Upper lobe of right lung (tissue), 1 donor: ENCODE measurements around the gene IL21. TPM values are rescaled to one million over a fixed set of nuclear protein-coding genes. Genes with fewer than 3 reads are reported as not detected.

Source experiments
- ATAC-seq: fragments of 200-7000 bp; cut with Tn5 transposase; one replicate; pipeline ENCODE4 v1.9.1; 2020; ENCODE audit warnings: mild to moderate bottlenecking, moderate library complexity
- DNase-seq: peaks from one replicate; pipeline ENCODE4 v3.0.0-alpha.2; 2020
- H3K27ac ChIP-seq: fragments of 200-600 bp; one replicate; pipeline ENCODE4 v1.8.0; 2022
- H3K27me3 ChIP-seq: fragments of 200-600 bp; one replicate; pipeline ENCODE4 v1.8.0; 2022; ENCODE audit warnings: mild to moderate bottlenecking
- H3K36me3 ChIP-seq: fragments of 200-600 bp; one replicate; pipeline ENCODE4 v1.8.0; 2022
- H3K4me1 ChIP-seq: fragments of 200-600 bp; one replicate; pipeline ENCODE4 v1.8.0; 2022
- H3K4me3 ChIP-seq: fragments of 200-600 bp; one replicate; pipeline ENCODE4 v1.8.0; 2022; ENCODE audit warnings: mild to moderate bottlenecking
- H3K9me3 ChIP-seq: fragments of 200-600 bp; one replicate; pipeline ENCODE4 v1.8.0; 2022
- intact Hi-C: fragments of 100-400 bp; cut with DNase I; formaldehyde crosslinking; loops from one replicate; pipeline ENCODE4 v1.11.0; 2022
- total RNA-seq: library from RNA; stranded (reverse); fragmentation: NEBNext Ultra II Directional; extraction: Animal tissue kit (Norgen Biotek cat#: 25700); gene quantifications from one replicate; pipeline ENCODE4 v1.2.1, GENCODE V29; 2021
- TF ChIP-seq, protein P1 (sequence below): fragments of 200-600 bp; IDR thresholded peaks from one replicate; pipeline ENCODE4 v1.8.0; 2022; ENCODE audit warnings: antibody characterized with exemption
- donor health status: DM: no; HTN: yes; CAD: no; lungs with severe emphysema.

IL21 gene
- total RNA-seq, 1 donor from 2014 or later: not detected

DNA sequence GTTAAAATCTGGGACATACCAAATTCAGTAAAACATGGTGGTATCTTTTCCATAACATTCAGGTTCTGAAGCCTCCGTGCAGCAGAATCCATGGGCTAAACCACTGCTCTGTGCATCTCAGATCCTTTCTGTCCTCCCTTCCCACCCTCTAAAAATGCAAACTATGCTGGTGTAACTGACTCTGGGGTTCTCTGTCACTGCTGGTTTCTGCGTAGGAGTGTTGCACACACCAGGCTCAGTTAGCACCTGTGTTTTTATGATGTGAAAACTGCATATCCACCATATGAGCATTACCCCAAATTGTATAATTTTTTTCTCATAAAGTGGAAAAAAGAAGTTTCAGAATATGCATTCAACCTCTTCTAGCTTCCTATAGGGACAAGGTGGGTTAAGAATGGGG, 22.4 kb upstream of the IL21 start:
- no peaks in the 10 kb centered on the region for H3K36me3 ChIP-seq
- no peaks in the 10 kb centered on the region for H3K27me3 ChIP-seq
- TF ChIP-seq, protein P1, sequence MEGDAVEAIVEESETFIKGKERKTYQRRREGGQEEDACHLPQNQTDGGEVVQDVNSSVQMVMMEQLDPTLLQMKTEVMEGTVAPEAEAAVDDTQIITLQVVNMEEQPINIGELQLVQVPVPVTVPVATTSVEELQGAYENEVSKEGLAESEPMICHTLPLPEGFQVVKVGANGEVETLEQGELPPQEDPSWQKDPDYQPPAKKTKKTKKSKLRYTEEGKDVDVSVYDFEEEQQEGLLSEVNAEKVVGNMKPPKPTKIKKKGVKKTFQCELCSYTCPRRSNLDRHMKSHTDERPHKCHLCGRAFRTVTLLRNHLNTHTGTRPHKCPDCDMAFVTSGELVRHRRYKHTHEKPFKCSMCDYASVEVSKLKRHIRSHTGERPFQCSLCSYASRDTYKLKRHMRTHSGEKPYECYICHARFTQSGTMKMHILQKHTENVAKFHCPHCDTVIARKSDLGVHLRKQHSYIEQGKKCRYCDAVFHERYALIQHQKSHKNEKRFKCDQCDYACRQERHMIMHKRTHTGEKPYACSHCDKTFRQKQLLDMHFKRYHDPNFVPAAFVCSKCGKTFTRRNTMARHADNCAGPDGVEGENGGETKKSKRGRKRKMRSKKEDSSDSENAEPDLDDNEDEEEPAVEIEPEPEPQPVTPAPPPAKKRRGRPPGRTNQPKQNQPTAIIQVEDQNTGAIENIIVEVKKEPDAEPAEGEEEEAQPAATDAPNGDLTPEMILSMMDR: no peak
- intact Hi-C loops: no loop called here
- no peaks in the 10 kb centered on the region for H3K9me3 ChIP-seq
- ATAC-seq (no peak), DNase-seq (no peak)
- no peaks in the 10 kb centered on the region for H3K4me1 ChIP-seq
- no peak overlapping the region for H3K4me3 ChIP-seq
- H3K27ac ChIP-seq: no peak overlapping the region

DNA sequence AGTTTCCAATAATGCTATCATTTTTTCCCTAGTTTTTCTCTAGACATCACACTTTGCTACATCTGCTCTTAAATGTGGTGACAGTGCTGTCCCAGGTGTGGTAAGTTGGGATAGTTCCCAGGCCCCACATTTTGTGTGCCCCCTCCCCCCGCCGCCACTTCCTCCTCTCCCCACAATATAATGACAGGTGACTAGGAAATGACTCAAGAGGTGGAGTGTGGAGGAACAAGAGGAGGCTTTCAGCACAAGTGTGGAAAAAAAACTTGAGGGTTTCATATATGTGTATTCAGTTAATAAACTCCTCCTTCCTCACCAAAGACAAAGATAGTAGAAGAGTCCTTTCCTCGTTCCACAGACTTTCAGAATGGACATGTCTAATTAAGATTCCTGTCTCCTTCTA, 18.3 kb upstream of the IL21 start:
- no peak for ATAC-seq
- Histone ChIP-seq H3K4me3 (no peak overlapping the region), H3K9me3 (no peaks in the 10 kb centered on the region), H3K27me3 (no peaks in the 10 kb centered on the region), H3K27ac (no peak overlapping the region), H3K36me3 (no peaks in the 10 kb centered on the region), H3K4me1 (no peaks in the 10 kb centered on the region)
- TF ChIP-seq, protein P1: no peak
- intact Hi-C loops: no loop called here
- no peak for DNase-seq

DNA sequence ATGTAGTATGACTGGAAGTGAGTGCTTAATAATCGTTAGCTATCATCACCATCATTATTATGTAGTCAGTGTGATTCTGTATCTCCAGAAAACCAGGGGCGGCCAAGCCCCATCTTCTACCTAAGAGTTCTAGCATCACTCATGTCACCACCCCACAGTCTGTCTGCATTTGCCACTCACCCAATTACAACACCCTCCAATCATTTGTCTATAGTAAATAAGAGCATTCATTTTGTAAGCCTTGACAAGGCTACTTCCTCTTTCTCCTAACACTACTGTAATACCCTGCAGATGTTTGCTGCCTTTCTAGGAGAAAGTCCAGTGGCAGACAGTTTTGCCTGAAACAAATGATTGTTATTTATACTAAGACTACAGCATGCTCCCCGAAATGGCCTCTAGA, 15.8 kb upstream of the IL21 start:
- H3K27ac ChIP-seq: no peak overlapping the region
- H3K9me3 ChIP-seq: no peaks in the 10 kb centered on the region
- intact Hi-C loops: no loop called here
- TF ChIP-seq, protein P1: no peak
- no peak overlapping the region for H3K4me3 ChIP-seq
- ATAC-seq: no peak
- peaks cover 6% of the 10 kb centered on the region for H3K4me1 ChIP-seq
- H3K27me3 ChIP-seq: no peaks in the 10 kb centered on the region
- DNase-seq: no peak
- no peaks in the 10 kb centered on the region for H3K36me3 ChIP-seq

DNA sequence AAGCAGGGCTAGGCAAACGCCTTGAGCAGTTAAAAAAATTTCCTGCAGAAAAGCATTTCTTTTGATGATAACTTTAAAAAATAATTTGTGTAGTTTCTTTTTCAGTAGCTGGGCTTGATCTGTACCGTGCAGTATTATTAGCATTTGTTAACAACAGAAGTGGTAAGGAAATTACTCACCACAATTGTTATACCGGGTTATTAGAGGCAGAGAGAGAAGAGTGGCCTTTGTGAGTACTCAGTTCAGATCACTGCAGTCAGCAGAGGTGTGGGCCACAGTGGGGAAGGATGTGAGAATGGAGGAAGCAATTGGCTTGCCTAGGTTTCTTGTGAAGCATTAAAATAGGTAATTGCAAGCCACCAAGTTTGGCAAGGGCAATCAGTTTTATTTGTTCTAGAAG, 14.3 kb upstream of the IL21 start:
- peaks cover 6% of the 10 kb centered on the region for H3K4me1 ChIP-seq
- no peak overlapping the region for H3K27ac ChIP-seq
- H3K4me3 ChIP-seq: no peak overlapping the region
- H3K9me3 ChIP-seq: no peaks in the 10 kb centered on the region
- no peaks in the 10 kb centered on the region for H3K27me3 ChIP-seq
- DNase-seq: no peak
- no peaks in the 10 kb centered on the region for H3K36me3 ChIP-seq
- TF ChIP-seq, protein P1: no peak
- ATAC-seq: no peak
- intact Hi-C loops: no loop called here

DNA sequence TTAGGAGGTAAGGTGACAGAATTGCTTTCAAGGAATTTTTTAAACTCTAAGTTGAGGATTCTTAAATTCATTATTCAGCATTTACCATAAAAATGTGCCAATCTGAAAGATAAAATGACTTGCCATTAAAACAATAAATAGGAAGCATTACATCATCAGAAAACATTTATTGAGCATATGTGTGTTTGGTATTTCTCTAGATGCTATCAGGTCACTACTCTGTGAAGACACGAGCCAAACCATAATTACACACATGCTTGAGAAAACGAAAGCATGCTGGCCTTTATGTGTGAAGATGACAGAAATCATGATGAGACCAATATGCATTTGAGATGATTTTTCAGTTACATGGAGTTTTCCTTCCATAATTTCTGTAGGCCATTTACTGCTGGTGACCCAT, 12.3 kb upstream of the IL21 start:
- Histone ChIP-seq H3K27me3 (no peaks in the 10 kb centered on the region), H3K4me1 (peaks cover 6% of the 10 kb centered on the region), H3K9me3 (no peaks in the 10 kb centered on the region), H3K4me3 (no peak overlapping the region), H3K36me3 (no peaks in the 10 kb centered on the region), H3K27ac (no peak overlapping the region)
- intact Hi-C loops: no loop called here
- ATAC-seq (no peak), DNase-seq (no peak)
- TF ChIP-seq, protein P1: no peak
